Brain pericyte (primary cell): ENCODE results near the gene AOC3.
"Not testable (repeated sequence)": the region's sequence is repeated elsewhere in the genome, so short reads cannot be mapped to it uniquely, and the experiment has no call there.

ENCODE experiments used
- DNase-seq: peaks from one replicate; pipeline ENCODE4 v3.0.0-alpha.2; 2012; ENCODE audit warnings: low read depth, low spot score

Gene AOC3

DNA sequence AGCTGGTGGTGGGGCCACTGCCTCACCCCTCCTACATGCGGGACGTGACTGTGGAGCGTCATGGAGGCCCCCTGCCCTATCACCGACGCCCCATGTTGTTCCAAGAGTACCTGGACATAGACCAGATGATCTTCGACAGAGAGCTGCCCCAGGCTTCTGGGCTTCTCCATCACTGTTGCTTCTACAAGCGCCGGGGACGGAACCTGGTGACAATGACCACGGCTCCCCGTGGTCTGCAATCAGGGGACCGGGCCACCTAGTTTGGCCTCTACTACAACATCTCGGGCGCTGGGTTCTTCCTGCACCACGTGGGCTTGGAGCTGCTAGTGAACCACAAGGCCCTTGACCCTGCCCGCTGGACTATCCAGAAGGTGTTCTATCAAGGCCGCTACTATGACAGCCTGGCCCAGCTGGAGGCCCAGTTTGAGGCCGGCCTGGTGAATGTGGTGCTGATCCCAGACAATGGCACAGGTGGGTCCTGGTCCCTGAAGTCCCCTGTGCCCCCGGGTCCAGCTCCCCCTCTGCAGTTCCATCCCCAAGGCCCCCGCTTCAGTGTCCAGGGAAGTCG is 16.8 kb downstream of the AOC3 start:
- not testable (repeated sequence) for DNase-seq

DNA sequence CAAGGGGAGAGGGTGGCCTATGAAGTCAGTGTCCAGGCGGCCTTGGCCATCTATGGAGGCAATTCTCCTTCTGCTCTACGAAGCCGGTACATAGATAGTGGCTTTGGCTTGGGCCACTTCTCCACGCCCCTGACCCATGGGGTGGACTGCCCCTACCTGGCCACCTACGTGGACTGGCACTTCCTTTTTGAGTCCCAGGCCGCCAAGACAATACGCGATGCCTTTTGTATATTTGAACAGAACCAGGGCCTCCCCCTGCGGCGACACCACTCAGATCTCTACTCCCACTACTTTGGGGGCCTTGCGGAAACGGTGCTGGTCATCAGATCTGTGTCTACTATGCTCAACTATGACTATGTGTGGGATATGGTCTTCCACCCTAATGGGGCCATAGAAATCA is 17.3 kb downstream of the AOC3 start:
- no peak for DNase-seq

DNA sequence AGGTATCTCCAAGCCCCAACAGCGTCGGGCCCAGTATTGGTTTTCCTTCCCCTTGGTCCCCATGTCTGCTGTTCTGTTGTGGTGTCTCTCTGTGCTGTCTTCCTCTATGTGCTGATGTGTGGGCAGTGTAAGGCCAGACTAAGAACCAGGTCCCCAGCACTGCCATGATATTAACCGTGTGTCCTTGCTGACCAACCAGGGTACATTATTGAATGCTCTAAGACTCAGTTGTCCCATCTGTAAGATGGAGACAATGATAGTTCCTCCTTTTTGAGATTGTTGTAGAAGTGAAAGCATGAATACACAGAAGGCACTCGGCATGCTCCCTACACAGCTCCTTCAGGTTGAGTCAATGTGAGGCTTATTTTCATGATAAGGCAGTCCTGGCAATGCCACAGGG is 20.6 kb downstream of the AOC3 start:
- no peak for DNase-seq

DNA sequence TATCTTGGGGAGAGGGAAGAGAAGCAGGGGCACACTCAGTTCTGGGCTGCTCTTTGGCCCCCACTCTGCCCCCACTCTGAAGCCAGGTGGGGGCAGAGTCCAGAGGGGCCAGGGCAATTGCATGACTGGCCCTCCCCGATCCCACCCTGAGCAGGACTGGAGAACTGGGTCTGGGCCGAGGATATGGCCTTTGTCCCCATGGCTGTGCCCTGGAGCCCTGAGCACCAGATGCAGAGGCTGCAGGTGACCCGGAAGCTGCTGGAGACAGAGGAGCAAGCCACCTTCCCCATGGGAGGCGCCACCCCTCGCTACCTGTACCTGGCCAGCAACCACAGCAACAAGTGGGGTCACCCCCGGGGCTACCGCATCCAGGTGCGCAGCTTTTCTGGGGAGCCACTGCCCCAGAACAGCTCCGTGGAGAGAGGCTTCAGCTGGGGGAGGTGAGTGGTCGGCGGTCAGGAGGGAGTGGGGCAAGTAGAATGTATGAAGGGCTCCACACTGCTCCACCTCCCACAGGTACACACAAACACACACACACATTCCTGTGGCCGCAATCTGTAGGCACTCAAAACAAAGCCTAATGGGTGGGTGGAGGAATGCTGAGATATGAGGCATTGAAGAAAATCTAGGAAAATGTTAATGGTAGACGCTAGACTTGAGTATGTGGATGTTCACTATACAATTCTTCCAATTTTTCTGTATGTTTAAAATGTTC is 21.4 kb downstream of the AOC3 start:
- no peak for DNase-seq

DNA sequence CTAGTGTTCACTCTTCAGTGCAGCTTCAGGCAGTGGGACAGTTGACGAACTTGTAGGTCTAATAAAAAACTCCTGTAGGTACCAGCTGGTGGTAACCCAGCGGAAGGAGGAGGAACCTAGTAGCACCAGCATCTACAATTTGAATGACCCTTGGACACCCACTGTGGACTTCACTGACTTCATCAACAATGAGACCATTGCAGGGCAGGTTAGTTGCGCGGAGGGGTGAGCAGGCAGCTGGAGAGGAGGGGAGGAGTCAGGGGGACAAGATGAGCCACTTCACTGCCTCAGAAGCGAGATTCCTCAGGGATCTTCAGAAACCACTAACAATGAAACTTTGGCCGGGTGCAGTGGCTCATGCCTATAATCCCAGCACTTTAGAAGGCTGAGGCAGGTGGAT is 22.3 kb downstream of the AOC3 start:
- no peak for DNase-seq

DNA sequence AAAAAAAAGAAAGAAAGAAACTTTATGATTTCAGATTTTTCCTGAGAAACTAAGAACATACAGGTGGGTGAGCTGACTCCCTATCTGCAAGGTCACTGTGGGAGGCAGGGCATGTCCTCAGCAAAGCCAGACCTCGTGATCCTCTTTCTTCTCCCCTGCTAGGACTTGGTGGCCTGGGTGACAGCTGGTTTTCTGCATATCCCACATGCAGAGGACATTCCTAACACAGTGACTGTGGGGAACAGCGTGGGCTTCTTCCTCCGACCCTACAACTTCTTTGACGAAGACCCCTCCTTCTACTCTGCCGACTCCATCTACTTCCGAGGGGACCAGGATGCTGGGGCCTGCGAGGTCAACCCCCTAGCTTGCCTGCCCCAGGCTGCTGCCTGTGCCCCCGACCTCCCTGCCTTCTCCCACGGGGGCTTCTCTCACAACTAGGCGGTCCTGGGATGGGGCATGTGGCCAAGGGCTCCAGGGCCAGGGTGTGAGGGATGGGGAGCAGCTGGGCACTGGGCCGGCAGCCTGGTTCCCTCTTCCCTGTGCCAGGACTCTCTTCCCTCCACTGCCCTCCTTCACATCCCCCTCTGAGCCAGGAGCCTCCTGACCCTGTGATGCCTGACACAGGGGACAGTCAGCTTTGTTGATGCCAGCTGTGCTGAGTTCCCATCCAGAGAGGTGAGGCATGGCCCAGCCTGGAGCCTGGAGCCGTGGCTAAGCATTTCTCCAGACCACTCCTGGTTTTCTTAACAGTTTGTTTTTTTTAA is 23.1 kb downstream of the AOC3 start:
- not testable (repeated sequence) for DNase-seq

DNA sequence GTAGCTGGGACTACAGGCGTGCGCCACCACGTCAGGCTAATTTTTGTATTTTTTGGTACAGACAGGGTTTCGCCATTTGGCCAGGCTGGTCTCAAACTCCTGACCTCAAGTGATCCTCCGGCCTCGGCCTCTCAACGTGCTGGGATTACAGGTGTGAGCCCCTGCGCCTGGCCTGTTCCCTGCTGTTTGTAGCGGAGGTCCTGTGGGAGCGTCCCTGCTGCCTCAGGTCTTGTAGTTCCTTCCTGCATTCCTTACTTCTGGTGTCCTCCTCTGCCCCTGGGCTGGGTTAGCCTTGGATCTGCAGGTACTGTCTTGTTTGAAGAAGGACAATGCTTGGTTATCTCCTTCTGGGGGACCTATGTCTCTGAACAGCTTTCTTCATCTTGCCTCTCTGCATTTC is 26.0 kb downstream of the AOC3 start:
- no peak for DNase-seq

DNA sequence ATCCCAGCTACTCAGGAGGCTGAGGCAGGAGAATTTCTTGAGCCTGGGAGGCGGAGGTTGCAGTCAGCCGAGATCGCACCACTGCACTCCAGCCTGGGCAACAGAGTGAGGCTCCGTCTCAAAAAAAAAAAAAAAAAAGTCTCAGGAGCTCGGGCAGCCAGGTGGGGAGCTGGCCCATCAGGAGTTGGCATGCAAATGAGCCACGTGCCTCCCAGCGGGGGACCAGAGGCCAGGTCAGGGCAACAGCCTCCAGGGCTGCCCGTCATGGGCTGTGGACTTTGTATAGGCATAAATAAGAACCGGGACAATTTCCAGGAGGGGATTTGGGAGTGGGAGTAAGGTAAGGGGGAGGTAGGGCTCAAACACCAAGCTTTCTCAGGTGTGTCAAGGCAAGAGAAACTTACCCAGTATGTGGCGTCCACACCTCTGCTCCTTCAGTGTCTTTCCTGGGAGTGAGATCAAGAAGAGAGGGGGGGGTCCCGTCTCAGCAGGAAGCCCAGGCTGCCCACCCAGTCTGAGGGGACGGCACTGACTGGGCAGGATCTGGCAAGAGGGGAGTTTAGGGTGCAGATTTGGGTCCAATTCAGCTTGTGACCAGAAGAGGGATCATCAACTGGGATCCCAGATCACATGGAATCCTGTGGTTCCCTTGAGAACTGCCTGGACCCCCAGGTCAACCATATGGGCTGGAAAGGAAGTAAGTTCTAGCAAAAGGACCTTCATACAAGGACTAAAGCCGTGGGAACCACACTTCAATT is 27.3 kb downstream of the AOC3 start:
- no peak for DNase-seq

DNA sequence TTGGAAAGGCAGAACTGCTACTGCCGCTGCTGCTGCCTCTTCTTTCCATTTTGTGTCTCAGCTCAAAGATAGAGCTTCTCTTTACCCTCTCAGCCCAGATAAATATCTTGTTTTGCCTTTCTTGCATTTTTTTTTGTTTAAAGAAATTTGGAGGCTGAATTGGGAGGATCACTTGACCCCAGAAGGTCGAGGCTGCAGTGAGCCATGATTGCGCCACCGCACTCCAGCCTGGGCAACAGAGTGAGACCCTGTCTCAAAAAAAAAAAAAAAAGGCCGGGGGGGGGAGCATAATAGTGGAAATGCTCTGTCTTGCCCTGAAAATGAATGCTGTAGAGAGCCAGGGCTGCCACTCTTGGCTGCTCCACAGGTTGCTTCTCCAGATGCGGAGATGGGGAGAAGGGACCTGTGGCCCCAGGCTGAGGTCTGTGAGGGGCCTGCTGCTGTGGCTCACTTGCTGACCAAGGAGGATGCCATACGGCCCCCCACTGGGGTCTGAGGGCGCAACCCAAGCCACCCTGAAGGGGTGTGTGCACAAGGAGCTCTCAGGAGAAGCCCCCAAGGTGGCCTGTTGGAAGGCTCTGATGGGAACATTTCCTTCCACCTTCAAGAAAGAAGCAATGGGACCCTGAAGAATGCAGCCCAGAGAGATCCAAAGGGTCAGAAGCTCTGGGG is 28.1 kb downstream of the AOC3 start:
- no peak for DNase-seq

DNA sequence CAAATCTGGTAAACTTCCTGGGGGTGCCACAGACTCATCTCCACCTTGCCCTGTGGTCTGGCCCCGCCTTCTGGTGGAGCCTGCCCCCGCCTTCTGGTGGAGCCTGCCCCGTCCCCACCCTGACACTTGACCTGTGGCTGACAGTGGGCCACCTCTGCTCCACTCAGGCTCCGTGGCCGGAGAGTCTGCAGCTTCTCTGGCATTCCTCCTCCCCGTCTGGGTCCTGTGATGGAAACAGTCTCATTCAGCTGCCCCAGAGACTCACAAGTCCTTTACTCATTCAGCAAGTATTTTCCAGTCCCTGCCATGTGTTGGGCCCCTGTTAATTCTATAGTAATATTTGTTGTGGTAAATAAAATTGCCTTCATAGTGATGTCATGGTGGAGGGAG is 28.6 kb downstream of the AOC3 start:
- no peak for DNase-seq

DNA sequence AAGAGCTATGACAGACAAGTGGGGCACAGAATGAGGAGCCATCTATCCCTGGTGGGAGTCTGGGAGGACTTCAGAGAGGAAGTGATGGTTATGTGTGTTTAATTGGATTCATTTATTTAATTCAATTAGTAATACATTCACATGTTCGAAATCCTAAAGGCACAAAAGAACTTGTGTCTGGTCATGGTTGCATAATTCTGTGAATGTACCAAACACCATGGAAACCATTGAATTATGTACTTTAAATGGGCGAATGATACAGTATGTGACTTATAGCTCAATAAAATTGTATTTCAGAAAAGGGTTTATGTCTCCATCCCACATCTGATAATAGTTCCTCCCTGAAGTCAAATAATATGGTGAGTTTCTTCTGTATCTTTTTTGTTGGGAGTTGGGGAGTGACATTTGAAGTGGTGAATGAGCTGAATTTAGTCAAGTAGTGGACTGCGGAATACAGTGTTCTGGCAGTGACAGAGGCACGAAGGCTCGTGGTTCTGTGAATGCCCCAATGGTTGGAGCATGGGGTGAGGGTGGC is 29.8 kb downstream of the AOC3 start:
- no peak for DNase-seq

DNA sequence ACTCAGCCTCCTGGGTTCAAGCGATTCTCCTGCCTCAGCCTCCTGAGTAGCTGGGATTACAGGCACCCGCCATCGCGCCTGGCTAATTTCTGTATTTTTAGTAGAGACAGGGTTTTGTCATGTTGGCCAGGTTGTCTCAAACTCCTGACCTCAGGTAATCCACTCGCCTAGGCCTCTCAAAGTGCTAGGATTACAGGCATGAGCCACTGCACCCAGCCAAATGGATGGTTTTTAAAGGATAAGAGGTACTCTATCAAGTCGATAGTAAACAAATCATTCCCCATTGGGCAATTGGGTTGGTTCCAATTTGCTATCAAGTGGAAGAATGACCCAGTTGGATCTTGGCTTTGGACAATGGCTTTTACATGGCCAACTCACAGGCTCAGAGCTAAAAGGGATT is 30.7 kb downstream of the AOC3 start:
- not testable (repeated sequence) for DNase-seq

DNA sequence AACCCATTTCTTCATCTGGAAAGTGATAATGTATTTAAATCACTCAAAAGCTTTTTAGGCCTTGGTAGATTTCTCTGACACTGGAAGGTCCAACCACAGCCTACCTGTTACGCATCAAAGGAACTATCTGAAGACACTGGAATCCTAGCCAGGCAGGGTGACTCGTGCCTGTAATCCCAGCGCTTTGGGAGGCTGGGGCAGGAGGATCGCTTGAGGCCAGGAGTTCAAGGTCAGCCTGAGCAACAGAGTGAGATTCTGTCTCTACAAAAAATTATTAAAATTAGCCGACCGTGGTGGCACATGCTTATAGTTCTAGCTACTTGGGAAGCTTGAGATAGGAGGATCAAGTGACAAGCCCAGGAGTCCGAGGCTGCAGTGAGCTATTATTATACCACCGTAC is 31.2 kb downstream of the AOC3 start:
- DNase-seq = no peak

DNA sequence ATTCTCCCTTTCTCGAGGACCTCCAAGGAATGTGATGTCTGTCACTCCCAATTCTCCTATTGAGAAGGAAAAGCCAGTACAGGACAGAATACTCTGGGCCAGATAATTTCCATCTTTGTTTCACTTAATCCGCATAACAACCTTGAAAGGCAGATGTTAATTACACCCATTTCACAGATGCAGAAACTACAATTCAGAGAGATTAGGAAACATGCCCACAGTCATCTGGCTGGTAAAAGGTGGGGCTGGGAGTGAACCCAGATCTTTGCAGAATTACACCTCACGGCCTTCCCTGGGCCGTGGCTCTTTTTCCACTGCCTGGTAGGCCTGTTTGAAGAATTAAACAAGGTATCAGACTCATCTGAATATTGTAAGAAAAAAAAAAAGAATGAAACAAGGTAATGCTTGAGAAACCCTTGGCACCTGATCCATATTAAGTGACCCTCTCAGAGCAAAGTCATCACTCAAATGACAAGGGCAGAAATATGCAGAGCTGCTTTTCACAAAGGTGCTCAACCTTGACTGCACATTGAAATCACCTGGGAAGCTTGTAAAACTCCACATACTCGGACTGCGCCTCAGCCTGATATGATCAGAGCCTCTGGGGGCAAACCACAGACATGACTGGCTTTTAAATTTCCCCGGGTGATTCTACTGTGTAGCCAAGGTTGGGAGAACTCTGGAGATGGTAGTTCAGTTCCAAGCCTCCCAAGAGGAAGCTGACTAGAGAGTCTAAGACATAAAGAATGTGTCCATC is 33.0 kb downstream of the AOC3 start:
- no peak for DNase-seq

DNA sequence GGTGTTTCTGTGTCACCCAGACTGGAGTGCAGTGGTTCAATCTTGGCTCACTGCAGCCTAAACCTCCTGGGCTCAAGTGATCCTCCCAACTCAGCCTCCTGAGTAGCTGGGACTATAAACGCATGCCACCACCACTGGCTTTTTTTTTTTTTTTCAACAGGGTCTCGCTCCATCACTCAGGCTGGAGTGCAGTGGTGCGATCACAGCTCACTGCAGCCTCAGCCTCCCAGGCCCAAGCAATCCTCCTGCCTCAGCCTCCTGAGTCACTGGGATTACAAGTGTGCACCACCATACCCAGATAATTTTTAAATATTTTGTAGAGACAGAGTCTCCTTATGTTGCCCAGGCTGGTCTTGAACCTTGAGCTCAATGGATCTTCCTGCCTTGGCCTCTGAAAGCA is 34.8 kb downstream of the AOC3 start:
- not testable (repeated sequence) for DNase-seq

DNA sequence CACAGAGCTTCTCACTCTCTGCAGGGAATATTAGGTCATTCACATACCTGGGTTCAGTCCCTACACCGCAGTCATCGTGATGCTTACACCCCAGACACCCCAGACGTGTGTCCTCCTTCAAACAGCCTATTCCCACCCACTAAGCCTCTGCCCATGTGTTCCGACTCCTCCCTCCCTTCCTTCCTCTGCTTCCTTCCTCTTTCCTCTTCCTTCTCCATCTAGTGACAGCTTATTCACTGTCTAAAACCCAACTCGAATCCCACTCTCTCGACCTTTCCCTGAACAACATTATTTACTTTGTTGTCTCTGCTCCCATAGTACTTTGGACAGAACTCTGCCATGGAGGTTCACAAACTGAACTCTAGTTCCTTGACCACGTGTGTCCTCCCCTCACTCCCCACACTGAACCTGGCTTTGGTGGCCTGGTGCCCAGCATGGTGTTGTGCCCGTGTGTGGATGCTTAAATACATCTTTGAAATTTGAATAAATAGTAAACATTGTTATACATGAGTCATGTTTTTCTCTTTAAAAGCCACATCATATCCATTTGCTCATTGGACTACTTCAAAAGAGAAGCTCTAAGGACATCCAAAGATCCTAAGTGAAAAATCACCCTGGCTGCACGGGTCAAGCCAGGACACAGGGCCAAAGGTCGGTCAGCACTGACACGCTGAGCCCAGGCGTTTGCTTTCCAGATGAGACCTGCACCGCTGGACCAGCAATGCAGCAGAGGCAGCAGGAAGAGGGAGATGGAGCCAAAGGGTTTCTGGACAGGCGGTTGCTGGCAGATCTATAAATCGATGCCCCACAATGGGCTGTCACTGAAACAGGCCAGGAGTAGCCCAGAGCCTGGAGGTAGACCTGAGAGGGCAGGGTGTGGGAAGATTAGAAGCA is 35.5 kb downstream of the AOC3 start:
- DNase-seq = no peak

DNA sequence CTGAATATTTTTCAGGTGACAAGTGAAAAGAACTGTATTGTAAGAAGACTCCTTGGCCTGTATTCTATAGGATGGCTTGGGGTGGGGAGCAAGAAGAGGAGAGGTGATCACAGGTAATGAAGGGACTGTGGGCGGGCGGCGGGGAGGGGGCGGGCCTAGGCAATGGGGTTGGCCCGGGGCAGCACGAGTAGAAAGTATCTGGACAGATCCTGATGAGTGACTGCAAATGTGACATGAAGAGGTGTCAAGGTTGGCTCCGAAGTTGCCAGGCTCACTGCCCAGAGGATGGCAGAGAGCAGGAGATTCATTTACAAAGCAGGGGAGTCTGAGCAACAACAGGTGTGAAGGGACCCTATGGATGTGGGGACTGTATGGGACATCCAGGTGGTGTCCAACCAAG is 38.8 kb downstream of the AOC3 start:
- DNase-seq = no peak

DNA sequence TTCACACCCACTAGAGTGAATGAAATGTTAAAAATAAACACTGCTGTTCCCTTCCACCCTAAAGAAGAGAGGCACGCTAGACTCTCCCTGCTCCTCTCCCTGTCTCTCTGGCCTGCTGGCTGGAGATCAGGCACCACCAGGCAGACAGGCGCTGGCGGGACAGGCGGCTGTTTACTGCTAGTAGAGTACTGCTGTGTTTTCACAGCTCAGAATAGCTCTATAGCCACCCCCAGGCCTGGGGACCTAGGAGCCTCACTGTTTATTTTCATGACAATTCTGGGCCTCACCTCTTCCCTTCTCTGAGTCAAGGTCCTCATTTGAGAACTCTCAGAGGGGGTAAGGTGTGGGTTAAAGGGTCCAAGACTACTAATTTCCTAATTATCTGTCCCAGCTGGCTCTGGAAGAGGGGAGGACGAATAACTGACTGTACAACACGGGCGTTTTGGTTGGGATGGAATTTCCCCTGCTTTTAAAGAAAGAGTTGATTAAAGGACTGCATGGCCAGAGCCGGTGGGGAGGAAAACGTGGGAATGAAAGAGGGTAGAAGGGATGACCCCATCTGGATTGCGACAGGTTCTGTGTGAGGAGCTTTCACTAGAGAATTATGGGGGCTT is 40.6 kb downstream of the AOC3 start:
- no peak for DNase-seq

DNA sequence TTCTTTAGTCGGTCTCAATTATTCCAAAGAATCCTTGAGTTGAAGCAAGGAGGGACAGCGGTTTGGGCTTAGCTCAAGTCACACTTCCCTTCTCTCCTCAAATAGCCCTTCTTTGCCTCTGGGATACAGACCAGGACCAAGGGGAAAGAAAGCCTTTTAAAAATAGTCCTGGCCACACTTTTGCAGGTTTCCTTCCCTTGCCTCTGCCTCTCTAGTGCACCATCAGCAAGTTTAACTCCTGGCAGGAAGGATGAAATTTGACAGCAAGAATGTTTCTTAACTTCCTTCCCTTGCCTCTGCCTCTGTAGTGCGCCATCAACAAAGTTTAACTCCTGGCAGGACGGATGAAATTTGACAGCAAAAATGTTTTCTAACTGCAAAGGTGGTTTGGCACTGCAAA is 42.4 kb downstream of the AOC3 start:
- DNase-seq = no peak
